Measurements from ENCODE around the gene TRIM15.
"Not testable (repeated sequence)": the region's sequence is repeated elsewhere in the genome, so short reads cannot be mapped to it uniquely, and the experiment has no call there.

Gene TRIM15

DNA sequence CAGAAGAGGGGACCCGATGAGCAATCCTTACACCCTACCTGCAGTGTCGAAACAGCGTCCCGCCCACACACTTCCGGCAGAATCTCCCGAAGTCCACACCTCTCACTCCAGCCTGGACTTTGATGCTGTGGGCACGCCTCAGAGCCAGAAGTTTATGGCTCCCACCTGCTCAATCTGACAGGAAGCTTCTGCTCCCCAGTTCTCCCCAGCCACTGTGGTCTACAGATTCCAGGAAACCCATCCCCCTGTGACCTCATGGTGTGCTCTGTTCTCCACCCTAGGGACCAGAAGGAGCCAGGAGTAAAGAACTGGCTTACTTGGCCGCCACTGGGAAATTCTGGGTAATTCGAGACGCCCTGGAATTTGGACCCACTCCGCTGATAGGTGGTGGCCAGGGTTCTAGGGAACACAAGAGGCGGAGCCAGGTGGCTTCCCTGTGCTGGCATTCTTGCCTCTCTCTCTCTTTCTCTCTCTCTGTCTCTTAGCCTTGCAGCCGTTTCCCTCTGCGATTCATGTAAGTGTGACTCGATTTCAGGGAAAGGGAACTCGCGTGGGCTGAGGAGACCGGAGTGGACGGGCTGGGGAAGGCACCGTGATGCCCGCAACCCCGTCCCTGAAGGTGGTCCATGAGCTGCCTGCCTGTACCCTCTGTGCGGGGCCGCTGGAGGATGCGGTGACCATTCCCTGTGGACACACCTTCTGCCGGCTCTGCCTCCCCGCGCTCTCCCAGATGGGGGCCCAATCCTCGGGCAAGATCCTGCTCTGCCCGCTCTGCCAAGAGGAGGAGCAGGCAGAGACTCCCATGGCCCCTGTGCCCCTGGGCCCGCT lies at the start of gene TRIM15:
TRIM15 (plus strand) TSS at position 457 of the 828 bp plus-strand sequence; CDS start at position 596, 139 bp downstream.
- FAIRE-seq (no peak), DNase-seq (ENCODE audit: insufficient read length, low spot score) (no peak)

DNA sequence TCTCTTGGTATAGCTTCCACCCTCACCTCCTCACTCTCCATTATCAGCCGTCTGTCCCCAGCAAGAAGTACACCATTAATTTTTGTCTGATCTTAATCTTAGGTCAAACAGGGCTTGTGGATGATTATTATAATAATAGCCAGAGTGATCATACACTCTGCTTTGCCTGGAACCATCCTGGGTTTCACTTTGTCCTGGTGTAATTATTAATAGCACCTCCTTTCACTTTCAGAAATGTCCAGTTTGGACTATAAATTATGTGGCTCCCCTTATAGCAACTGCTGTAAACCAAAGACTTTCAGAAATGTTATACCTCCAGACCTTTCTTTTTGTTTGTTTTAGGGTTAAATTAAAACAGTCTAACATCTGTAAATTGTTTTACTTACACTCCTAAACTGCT lies 49.5 kb upstream of the TRIM15 start:
- TF ChIP-seq CTCF (IDR thresholded peaks at IDR 0.05; ENCODE audit: insufficient read depth, missing control alignments) = no peak
- DNase-seq (ENCODE audit: insufficient read length, low spot score) = no peak
- no peak for FAIRE-seq

More for the DNA sequence above, at the start of gene TRIM15:
- TF ChIP-seq CTCF (IDR thresholded peaks at IDR 0.05; ENCODE audit: insufficient read depth, missing control alignments) = no peak

DNA sequence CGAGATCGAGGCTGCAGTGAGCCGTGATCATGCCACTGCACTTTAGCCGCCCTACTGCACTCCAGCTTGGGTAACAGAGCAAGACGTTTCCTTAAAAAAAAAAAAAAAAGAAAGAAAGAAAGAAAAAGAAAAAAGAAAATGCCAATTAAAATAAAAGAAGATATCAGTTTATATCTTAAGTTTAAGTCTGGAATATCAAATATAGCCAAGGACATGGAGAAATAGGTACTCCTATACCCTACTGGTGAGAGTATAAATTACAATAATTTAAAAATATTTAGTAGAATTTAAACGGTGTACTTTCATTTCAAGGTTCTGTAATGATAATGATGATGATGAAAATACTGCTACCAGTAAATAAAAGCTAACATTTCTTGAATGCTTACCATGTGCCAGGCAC lies 46.6 kb upstream of the TRIM15 start:
- DNase-seq (ENCODE audit: insufficient read length, low spot score) (no peak), FAIRE-seq (no peak)
- no peak for TF ChIP-seq CTCF (IDR thresholded peaks at IDR 0.05; ENCODE audit: insufficient read depth, missing control alignments)

GRCh38 chr6:30118691-30119090 lies 44.7 kb upstream of the TRIM15 start:
- FAIRE-seq; DNase-seq (ENCODE audit: insufficient read length, low spot score): not testable (repeated sequence)

DNA sequence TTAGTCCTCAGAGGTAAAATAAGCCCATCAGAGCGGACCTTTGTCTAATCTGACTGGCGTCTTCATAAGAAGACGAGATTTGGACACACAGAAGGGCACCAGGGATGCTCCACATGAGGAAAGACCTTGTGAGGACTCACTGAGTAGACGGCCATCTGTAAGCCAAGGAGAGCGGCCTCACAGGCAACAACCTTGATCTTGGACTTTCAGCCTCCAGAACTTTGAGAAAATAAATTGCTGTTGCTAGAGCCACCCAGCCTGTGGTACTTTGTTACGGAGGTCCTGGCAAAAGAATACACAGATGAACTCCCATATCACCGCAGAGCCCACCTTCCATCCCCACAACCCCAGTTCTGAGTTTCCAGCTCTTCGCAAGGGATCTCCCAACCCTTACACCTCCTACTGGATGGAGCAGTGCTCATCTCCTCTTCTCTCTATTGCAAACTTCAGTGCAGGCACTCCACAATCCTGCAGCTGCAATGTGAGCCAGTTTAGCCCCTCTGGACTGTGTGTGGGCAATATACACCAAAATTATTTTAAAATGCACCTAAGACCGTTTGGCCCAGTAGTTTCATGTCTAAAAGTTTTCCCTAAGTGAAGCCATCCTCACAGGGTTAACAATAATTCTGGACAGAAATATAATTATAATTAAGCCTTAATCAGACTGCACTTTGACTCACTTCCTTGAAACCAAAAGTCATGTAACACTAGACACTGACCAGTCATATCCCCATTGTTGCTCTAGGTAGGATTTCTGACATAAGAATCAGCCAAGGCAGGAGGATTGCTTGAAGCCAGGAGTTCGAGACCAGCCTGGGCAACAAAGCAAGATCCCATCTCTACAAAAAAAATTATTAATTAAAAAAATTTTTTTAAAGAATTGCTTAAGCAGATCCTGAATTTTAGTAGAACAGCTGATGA lies 41.6 kb upstream of the TRIM15 start:
- DNase-seq (ENCODE audit: insufficient read length, low spot score) = no peak
- no peak for FAIRE-seq
- TF ChIP-seq CTCF (IDR thresholded peaks at IDR 0.05; ENCODE audit: insufficient read depth, missing control alignments) = no peak

DNA sequence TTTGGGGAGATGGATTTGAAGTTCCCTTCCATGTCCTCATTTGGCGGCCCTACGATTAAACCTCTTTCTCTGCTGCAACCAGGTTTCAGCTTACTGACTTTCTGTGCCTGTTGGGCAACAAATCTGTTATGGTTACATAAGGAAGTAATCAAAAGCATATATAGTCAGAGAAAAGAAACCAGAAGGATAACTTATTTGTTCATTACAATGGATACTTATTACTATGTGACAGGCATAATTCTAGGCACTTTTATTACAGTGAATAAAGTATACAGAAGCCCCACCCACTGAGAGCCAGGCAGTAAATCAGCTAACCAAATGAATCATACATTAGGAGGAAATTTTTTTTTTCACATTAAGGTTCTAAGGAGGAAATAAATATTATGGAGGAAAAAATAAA lies 40.8 kb upstream of the TRIM15 start:
- FAIRE-seq (no peak), DNase-seq (ENCODE audit: insufficient read length, low spot score) (no peak)
- TF ChIP-seq CTCF (IDR thresholded peaks at IDR 0.05; ENCODE audit: insufficient read depth, missing control alignments) = no peak

GRCh38 chr6:30127238-30128093 lies 35.9 kb upstream of the TRIM15 start:
- no peak for TF ChIP-seq CTCF (IDR thresholded peaks at IDR 0.05; ENCODE audit: insufficient read depth, missing control alignments)
- no peak for FAIRE-seq
- no peak for DNase-seq (ENCODE audit: insufficient read length, low spot score)

Measured in D721Med (cell line).